Fibroblast of mammary gland (primary cell): ENCODE data around the gene SSC5D.

Experiments
- DNase-seq: peaks from one replicate; pipeline ENCODE4 v3.0.0-alpha.2; 2010; ENCODE audit warnings: low read depth
- H3K4me3 ChIP-seq: 2 replicates; pipeline ENCODE4 v1.5.1; 2011; ENCODE audit warnings: low read depth, mild to moderate bottlenecking, low read length, moderate library complexity; ENCODE audit not compliant: control insufficient read depth
- TF ChIP-seq, protein P1 (sequence below): conservative IDR thresholded peaks from 2 replicates; pipeline ENCODE4 v1.5.1; 2011; ENCODE audit warnings: low read depth, low read length, inconsistent platforms; ENCODE audit not compliant: control insufficient read depth, insufficient read depth

Gene SSC5D

GRCh38 chr19:55535965-55536350, 47.7 kb downstream of the SSC5D start:
- no peak for DNase-seq
- H3K4me3 ChIP-seq: no peak overlapping the region
- TF ChIP-seq, protein P1, sequence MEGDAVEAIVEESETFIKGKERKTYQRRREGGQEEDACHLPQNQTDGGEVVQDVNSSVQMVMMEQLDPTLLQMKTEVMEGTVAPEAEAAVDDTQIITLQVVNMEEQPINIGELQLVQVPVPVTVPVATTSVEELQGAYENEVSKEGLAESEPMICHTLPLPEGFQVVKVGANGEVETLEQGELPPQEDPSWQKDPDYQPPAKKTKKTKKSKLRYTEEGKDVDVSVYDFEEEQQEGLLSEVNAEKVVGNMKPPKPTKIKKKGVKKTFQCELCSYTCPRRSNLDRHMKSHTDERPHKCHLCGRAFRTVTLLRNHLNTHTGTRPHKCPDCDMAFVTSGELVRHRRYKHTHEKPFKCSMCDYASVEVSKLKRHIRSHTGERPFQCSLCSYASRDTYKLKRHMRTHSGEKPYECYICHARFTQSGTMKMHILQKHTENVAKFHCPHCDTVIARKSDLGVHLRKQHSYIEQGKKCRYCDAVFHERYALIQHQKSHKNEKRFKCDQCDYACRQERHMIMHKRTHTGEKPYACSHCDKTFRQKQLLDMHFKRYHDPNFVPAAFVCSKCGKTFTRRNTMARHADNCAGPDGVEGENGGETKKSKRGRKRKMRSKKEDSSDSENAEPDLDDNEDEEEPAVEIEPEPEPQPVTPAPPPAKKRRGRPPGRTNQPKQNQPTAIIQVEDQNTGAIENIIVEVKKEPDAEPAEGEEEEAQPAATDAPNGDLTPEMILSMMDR: no peak

GRCh38 chr19:55536366-55536765, 48.1 kb downstream of the SSC5D start:
- TF ChIP-seq, protein P1: no peak
- H3K4me3 ChIP-seq: no peak overlapping the region
- DNase-seq: no peak

GRCh38 chr19:55536951-55537740, 48.9 kb downstream of the SSC5D start, which contains the start of gene SBK2:
SBK2 (minus strand) TSS chr19:55537133; CDS start chr19:55536294, 839 bp downstream.
- no peak within 1 kb of the TSS for H3K4me3 ChIP-seq
- TF ChIP-seq, protein P1: no peak
- no peak for DNase-seq

DNA sequence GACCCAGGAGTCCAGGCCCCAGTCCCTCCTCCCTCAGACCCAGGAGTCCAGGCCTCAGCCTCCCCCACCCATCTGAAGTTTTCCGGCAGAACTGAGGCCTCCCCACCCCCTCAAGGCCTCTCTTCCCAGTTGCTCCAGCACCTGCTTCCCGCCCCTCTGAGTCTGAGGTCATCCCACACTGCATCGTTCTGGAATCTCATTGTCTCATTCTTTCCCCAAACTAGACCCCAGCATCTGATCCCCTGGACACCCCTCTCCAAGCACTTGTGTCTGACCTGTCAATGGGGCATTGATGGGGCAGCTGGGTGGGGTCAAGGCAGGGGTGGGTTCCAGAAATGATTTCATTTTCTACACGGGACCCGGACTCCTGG, 49.5 kb downstream of the SSC5D start:
- no peak overlapping the region for H3K4me3 ChIP-seq
- TF ChIP-seq, protein P1: no peak
- DNase-seq: no peak

- TF ChIP-seq, protein P1: no peak
- no peak overlapping the region for H3K4me3 ChIP-seq
- DNase-seq: no peak
Observed at GRCh38 chr19:55538132-55538531, 49.9 kb downstream of the SSC5D start.

GRCh38 chr19:55539090-55539984, 51.1 kb downstream of the SSC5D start:
- TF ChIP-seq, protein P1: no peak
- no peak overlapping the region for H3K4me3 ChIP-seq
- no peak for DNase-seq
